A549 treated with AZD9567 at 1 μM for 4 hours (cell line): Measurements from ENCODE around the gene TPH2. TPM values are rescaled to one million over a fixed set of nuclear protein-coding genes. Genes with fewer than 3 reads are reported as not detected.

Experiments
- total RNA-seq: library from RNA; stranded (reverse); fragments of 200-300 nt; extraction: Qiagen RNA extraction; gene quantifications from 5 replicates; pipeline ENCODE4 v1.2.3, GENCODE V29; 2022; ENCODE audit not compliant: insufficient read depth

The TPH2 gene
- not detected in 5 replicates for total RNA-seq

DNA sequence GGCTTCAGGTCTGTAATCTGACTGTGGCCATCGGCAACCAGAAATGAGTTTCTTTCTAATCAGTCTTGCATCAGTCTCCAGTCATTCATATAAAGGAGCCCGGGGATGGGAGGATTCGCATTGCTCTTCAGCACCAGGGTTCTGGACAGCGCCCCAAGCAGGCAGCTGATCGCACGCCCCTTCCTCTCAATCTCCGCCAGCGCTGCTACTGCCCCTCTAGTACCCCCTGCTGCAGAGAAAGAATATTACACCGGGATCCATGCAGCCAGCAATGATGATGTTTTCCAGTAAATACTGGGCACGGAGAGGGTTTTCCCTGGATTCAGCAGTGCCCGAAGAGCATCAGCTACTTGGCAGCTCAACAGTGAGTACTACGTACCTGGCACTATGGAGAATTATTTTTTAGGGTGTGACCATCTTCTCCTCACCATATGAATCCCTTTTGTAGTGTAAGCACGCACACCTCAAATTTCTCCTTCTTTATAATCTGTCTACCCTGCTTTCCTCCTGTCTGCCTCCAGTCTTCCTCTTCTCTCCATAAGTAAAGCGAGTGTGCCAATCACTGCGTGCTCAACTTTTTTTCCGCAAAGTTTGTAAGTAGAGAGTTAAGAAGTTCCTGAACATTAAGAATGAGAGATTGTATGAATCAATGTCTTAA, at the start of gene TPH2:
Gene TPH2 (plus strand): TSS at position 118 of the 658 bp plus-strand sequence. CDS start 142 bp downstream, at position 260.

Other genes with a start within 250 kb of the TPH2 start
- gene RAB21, start 184.0 kb upstream of the TPH2 start, total RNA-seq, result 39.0 to 79.2 TPM (median 43.5 TPM) in 5 replicates
- 21.3 to 31.8 TPM (median 21.5 TPM) in 5 replicates for gene TBC1D15, start 99.1 kb upstream of the TPH2 start, total RNA-seq